ENCODE data around the gene THRB.

THRB gene

DNA sequence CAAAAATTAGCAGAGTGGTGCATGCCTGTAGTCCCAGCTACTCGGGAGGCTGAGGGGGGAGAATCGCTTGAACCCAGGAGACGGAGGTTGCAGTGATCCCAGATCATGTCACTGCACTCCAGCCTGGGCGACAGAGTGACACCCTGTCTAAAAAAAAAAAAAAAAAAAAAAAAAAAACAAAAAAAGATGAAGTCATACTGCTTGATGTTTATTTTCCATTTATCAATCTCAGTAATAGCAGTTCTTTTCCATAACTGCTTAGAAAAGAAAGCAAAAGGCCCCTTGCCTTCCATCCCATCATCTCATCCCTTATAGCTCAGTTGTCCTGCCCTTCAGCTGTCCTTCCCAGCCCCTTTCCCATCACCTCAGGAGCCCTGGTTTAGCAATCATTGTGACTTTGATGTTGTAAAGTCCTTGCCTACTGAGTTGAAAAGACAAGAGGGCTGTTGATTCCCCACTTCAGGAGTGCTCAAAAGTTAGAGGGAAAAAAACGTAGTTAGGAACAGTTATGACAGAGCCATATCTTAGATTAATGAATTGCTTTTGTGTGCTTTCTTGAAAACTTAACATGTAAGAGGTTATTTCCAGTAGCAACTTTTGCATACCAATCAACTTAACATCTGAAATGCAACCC lies 18.0 kb upstream of the THRB start:
- Histone ChIP-seq H3K4me3 (ENCODE audit: low read depth, low read length) (no peak overlapping the region), H3K36me3 (ENCODE audit: control insufficient read depth in 2 of 2, insufficient read depth in 1 of 2, low read length in 2 of 2) (no peaks in the 10 kb centered on the region), H3K4me1 (ENCODE audit: control insufficient read depth, insufficient read depth, low read length) (no peaks in the 10 kb centered on the region), H3K9me3 (ENCODE audit: control insufficient read depth, insufficient read depth, low read depth, low read length) (no peaks in the 10 kb centered on the region), H3K27ac (ENCODE audit: extremely low read depth, low read depth, low read length) (no peak overlapping the region)
- ChIA-PET POLR2A (no interaction called here), CTCF (no interaction called here)
- TF ChIP-seq GFI1B (tag by site-specific recombination; IDR thresholded peaks at IDR 0.05): peak; percentile 16; the same call in 1 of the 2 replicates
- TF ChIP-seq, protein P1, sequence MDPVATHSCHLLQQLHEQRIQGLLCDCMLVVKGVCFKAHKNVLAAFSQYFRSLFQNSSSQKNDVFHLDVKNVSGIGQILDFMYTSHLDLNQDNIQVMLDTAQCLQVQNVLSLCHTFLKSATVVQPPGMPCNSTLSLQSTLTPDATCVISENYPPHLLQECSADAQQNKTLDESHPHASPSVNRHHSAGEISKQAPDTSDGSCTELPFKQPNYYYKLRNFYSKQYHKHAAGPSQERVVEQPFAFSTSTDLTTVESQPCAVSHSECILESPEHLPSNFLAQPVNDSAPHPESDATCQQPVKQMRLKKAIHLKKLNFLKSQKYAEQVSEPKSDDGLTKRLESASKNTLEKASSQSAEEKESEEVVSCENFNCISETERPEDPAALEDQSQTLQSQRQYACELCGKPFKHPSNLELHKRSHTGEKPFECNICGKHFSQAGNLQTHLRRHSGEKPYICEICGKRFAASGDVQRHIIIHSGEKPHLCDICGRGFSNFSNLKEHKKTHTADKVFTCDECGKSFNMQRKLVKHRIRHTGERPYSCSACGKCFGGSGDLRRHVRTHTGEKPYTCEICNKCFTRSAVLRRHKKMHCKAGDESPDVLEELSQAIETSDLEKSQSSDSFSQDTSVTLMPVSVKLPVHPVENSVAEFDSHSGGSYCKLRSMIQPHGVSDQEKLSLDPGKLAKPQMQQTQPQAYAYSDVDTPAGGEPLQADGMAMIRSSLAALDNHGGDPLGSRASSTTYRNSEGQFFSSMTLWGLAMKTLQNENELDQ (tag by site-specific recombination; IDR thresholded peaks at IDR 0.05; ENCODE audit: low read depth): no peak
- no peak for TF ChIP-seq ZNF654 (tag by site-specific recombination; IDR thresholded peaks at IDR 0.05; ENCODE audit: low read depth)
- TF ChIP-seq, protein P2, sequence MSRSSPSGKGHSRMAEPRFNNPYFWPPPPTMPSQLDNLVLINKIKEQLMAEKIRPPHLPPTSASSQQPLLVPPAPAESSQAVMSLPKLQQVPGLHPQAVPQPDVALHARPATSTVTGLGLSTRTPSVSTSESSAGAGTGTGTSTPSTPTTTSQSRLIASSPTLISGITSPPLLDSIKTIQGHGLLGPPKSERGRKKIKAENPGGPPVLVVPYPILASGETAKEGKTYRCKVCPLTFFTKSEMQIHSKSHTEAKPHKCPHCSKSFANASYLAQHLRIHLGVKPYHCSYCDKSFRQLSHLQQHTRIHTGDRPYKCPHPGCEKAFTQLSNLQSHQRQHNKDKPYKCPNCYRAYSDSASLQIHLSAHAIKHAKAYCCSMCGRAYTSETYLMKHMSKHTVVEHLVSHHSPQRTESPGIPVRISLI (tag by site-specific recombination; IDR thresholded peaks at IDR 0.05): peak; percentile 89
- TF ChIP-seq ZNF366 (tag by site-specific recombination; conservative IDR thresholded peaks at IDR 0.05): 0 out of 2 replicates have a peak, but pooled peaks have one; percentile 25
- TF ChIP-seq ZNF561 (tag by site-specific recombination; IDR thresholded peaks at IDR 0.05; ENCODE audit: borderline replicate concordance): no peak
- 0 out of 2 replicates have a peak, but pooled peaks have one; percentile 30 for TF ChIP-seq ZNF600 (tag by site-specific recombination; IDR thresholded peaks at IDR 0.05)
- TF ChIP-seq ZNF707 (tag by site-specific recombination; IDR thresholded peaks at IDR 0.05): no peak
- TF ChIP-seq ZFP3 (tag by site-specific recombination; IDR thresholded peaks at IDR 0.05; ENCODE audit: low read depth): no peak
- TF ChIP-seq ZNF10 (tag by site-specific recombination; IDR thresholded peaks at IDR 0.05): no peak
- TF ChIP-seq, protein P3, sequence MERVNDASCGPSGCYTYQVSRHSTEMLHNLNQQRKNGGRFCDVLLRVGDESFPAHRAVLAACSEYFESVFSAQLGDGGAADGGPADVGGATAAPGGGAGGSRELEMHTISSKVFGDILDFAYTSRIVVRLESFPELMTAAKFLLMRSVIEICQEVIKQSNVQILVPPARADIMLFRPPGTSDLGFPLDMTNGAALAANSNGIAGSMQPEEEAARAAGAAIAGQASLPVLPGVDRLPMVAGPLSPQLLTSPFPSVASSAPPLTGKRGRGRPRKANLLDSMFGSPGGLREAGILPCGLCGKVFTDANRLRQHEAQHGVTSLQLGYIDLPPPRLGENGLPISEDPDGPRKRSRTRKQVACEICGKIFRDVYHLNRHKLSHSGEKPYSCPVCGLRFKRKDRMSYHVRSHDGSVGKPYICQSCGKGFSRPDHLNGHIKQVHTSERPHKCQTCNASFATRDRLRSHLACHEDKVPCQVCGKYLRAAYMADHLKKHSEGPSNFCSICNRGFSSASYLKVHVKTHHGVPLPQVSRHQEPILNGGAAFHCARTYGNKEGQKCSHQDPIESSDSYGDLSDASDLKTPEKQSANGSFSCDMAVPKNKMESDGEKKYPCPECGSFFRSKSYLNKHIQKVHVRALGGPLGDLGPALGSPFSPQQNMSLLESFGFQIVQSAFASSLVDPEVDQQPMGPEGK (tag by site-specific recombination; IDR thresholded peaks at IDR 0.05): no peak
- TF ChIP-seq, protein P4, sequence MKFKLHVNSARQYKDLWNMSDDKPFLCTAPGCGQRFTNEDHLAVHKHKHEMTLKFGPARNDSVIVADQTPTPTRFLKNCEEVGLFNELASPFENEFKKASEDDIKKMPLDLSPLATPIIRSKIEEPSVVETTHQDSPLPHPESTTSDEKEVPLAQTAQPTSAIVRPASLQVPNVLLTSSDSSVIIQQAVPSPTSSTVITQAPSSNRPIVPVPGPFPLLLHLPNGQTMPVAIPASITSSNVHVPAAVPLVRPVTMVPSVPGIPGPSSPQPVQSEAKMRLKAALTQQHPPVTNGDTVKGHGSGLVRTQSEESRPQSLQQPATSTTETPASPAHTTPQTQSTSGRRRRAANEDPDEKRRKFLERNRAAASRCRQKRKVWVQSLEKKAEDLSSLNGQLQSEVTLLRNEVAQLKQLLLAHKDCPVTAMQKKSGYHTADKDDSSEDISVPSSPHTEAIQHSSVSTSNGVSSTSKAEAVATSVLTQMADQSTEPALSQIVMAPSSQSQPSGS (tag by site-specific recombination; IDR thresholded peaks at IDR 0.05; ENCODE audit: low read depth): 0 out of 2 replicates have a peak, but pooled peaks have one; percentile 25
- TF ChIP-seq, protein P5, sequence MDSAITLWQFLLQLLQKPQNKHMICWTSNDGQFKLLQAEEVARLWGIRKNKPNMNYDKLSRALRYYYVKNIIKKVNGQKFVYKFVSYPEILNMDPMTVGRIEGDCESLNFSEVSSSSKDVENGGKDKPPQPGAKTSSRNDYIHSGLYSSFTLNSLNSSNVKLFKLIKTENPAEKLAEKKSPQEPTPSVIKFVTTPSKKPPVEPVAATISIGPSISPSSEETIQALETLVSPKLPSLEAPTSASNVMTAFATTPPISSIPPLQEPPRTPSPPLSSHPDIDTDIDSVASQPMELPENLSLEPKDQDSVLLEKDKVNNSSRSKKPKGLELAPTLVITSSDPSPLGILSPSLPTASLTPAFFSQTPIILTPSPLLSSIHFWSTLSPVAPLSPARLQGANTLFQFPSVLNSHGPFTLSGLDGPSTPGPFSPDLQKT (IDR thresholded peaks at IDR 0.05; ENCODE audit: borderline replicate concordance, low read depth, low read length): no peak
- no peak for TF ChIP-seq ZNF555 (tag by site-specific recombination; conservative IDR thresholded peaks at IDR 0.05)
- no peak for TF ChIP-seq ZNF37A (tag by site-specific recombination; IDR thresholded peaks at IDR 0.05)
- no peak for TF ChIP-seq MEIS1 (CRISPR knock-in tag; IDR thresholded peaks at IDR 0.05; ENCODE audit: borderline replicate concordance)
- TF ChIP-seq SCRT2 (tag by site-specific recombination; IDR thresholded peaks at IDR 0.05): no peak
- TF ChIP-seq, protein P6, sequence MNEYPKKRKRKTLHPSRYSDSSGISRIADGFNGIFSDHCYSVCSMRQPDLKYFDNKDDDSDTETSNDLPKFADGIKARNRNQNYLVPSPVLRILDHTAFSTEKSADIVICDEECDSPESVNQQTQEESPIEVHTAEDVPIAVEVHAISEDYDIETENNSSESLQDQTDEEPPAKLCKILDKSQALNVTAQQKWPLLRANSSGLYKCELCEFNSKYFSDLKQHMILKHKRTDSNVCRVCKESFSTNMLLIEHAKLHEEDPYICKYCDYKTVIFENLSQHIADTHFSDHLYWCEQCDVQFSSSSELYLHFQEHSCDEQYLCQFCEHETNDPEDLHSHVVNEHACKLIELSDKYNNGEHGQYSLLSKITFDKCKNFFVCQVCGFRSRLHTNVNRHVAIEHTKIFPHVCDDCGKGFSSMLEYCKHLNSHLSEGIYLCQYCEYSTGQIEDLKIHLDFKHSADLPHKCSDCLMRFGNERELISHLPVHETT (tag by site-specific recombination; IDR thresholded peaks at IDR 0.05): no peak
- TF ChIP-seq, protein P7, sequence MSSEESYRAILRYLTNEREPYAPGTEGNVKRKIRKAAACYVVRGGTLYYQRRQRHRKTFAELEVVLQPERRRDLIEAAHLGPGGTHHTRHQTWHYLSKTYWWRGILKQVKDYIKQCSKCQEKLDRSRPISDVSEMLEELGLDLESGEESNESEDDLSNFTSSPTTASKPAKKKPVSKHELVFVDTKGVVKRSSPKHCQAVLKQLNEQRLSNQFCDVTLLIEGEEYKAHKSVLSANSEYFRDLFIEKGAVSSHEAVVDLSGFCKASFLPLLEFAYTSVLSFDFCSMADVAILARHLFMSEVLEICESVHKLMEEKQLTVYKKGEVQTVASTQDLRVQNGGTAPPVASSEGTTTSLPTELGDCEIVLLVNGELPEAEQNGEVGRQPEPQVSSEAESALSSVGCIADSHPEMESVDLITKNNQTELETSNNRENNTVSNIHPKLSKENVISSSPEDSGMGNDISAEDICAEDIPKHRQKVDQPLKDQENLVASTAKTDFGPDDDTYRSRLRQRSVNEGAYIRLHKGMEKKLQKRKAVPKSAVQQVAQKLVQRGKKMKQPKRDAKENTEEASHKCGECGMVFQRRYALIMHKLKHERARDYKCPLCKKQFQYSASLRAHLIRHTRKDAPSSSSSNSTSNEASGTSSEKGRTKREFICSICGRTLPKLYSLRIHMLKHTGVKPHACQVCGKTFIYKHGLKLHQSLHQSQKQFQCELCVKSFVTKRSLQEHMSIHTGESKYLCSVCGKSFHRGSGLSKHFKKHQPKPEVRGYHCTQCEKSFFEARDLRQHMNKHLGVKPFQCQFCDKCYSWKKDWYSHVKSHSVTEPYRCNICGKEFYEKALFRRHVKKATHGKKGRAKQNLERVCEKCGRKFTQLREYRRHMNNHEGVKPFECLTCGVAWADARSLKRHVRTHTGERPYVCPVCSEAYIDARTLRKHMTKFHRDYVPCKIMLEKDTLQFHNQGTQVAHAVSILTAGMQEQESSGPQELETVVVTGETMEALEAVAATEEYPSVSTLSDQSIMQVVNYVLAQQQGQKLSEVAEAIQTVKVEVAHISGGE (tag by site-specific recombination; conservative IDR thresholded peaks at IDR 0.05; ENCODE audit: low read depth): no peak
- TF ChIP-seq SCRT1 (tag by site-specific recombination; IDR thresholded peaks at IDR 0.05; ENCODE audit: borderline replicate concordance): no peak
- TF ChIP-seq ZNF184 (tag by site-specific recombination; IDR thresholded peaks at IDR 0.05): no peak
- no peak; the same call in 1 of the 2 replicates for TF ChIP-seq ZBTB17 (tag by site-specific recombination; IDR thresholded peaks at IDR 0.05)
